Activated CD4-positive, alpha-beta T cell treated with anti-CD3 and anti-CD28 coated beads, Interleukin-2, amount 10 ng/mL, durations not matched to agents 24 days and 14 days (primary cell): Measurements from ENCODE around the gene NDUFAF5. TPM values are rescaled to one million over a fixed set of nuclear protein-coding genes. Genes with fewer than 3 reads are reported as not detected.
"Not testable (repeated sequence)": the region's sequence is repeated elsewhere in the genome, so short reads cannot be mapped to it uniquely, and the experiment has no call there.

ENCODE experiments used
- DNase-seq: peaks from one replicate; pipeline ENCODE4 v3.0.0; 2022
- H3K27ac Mint-ChIP-seq: one replicate; pipeline ENCODE4 v1.8.0; 2022; ENCODE audit warnings: mild to moderate bottlenecking, mixed read lengths
- H3K27me3 Mint-ChIP-seq: one replicate; pipeline ENCODE4 v1.8.0; 2022; ENCODE audit warnings: mixed read lengths
- H3K36me3 Mint-ChIP-seq: one replicate; pipeline ENCODE4 v1.8.0; 2022; ENCODE audit warnings: low read depth, mild to moderate bottlenecking, mixed read lengths
- H3K4me1 Mint-ChIP-seq: one replicate; pipeline ENCODE4 v1.8.0; 2021; ENCODE audit warnings: mixed read lengths
- H3K4me3 Mint-ChIP-seq: one replicate; pipeline ENCODE4 v1.8.0; 2022; ENCODE audit warnings: mild to moderate bottlenecking, moderate library complexity, mixed read lengths
- H3K9me3 Mint-ChIP-seq: one replicate; pipeline ENCODE4 v1.8.0; 2021; ENCODE audit warnings: mixed read lengths
- intact Hi-C: fragments of 100-400 bp; cut with micrococcal nuclease; formaldehyde crosslinking; loops from one replicate; pipeline ENCODE4 v1.15.1; 2023
- total RNA-seq: library from RNA; stranded (reverse); gene quantifications from 2 replicates; pipeline ENCODE4 v1.2.3, GENCODE V29; 2022

Gene NDUFAF5
- total RNA-seq, 1 donor from 2014 or later: 32.8 TPM

- DNase-seq, H3K4me3 Mint-ChIP-seq, H3K9me3 Mint-ChIP-seq, intact Hi-C loops, H3K27ac Mint-ChIP-seq, H3K4me1 Mint-ChIP-seq, H3K27me3 Mint-ChIP-seq: not testable (repeated sequence)
- H3K36me3 Mint-ChIP-seq: peaks cover 41% of the 10 kb centered on the region
Observed at GRCh38 chr20:13760451-13760946, 24.3 kb upstream of the NDUFAF5 start.

GRCh38 chr20:13765299-13765698 lies 19.5 kb upstream of the NDUFAF5 start:
- intact Hi-C loops: no loop called here
- Mint-ChIP-seq H3K4me3 (no peak overlapping the region), H3K4me1 (peaks cover 5% of the 10 kb centered on the region), H3K27ac (no peak overlapping the region), H3K27me3 (no peaks in the 10 kb centered on the region), H3K9me3 (peaks cover 11% of the 10 kb centered on the region), H3K36me3 (peaks cover 54% of the 10 kb centered on the region)
- DNase-seq: no peak

GRCh38 chr20:13765868-13766416 lies 18.9 kb upstream of the NDUFAF5 start:
- Mint-ChIP-seq H3K27ac (no peak overlapping the region), H3K9me3 (peaks cover 11% of the 10 kb centered on the region), H3K36me3 (peaks cover 56% of the 10 kb centered on the region), H3K27me3 (no peaks in the 10 kb centered on the region), H3K4me3 (no peak overlapping the region), H3K4me1 (peaks cover 5% of the 10 kb centered on the region)
- no peak for DNase-seq
- intact Hi-C loops: no loop called here

GRCh38 chr20:13770141-13770540 lies 14.7 kb upstream of the NDUFAF5 start:
- H3K4me3 Mint-ChIP-seq: no peak overlapping the region
- peaks cover 59% of the 10 kb centered on the region for H3K36me3 Mint-ChIP-seq
- intact Hi-C loops: loop anchor here (5.0 kb wide), 1 partner anchor 648 kb away; no protein-coding TSS in a partner anchor
- H3K27ac Mint-ChIP-seq: no peak overlapping the region
- DNase-seq: no peak
- peaks cover 11% of the 10 kb centered on the region for H3K9me3 Mint-ChIP-seq
- no peaks in the 10 kb centered on the region for H3K27me3 Mint-ChIP-seq
- H3K4me1 Mint-ChIP-seq: peaks cover 5% of the 10 kb centered on the region

- Mint-ChIP-seq H3K4me3 (no peak overlapping the region), H3K4me1 (peaks cover 8% of the 10 kb centered on the region), H3K9me3 (no peaks in the 10 kb centered on the region), H3K36me3 (peaks cover 53% of the 10 kb centered on the region), H3K27me3 (no peaks in the 10 kb centered on the region), H3K27ac (no peak overlapping the region)
- intact Hi-C loops: loop anchor here (5.0 kb wide), 1 partner anchor 650 kb away; no protein-coding TSS in a partner anchor
- DNase-seq: no peak
Observed at GRCh38 chr20:13771853-13772453, 12.9 kb upstream of the NDUFAF5 start.

GRCh38 chr20:13772529-13772928 lies 12.3 kb upstream of the NDUFAF5 start:
- intact Hi-C loops: loop anchor here (5.0 kb wide), 1 partner anchor 650 kb away; no protein-coding TSS in a partner anchor
- no peak overlapping the region for H3K27ac Mint-ChIP-seq
- H3K36me3 Mint-ChIP-seq: peaks cover 51% of the 10 kb centered on the region

GRCh38 chr20:13775867-13776266 lies 9.0 kb upstream of the NDUFAF5 start:
- no peak overlapping the region for H3K27ac Mint-ChIP-seq
- peak; percentile 26 for DNase-seq
- peaks cover 30% of the 10 kb centered on the region for H3K4me1 Mint-ChIP-seq
- H3K36me3 Mint-ChIP-seq: peaks cover 52% of the 10 kb centered on the region
- no peaks in the 10 kb centered on the region for H3K9me3 Mint-ChIP-seq
- H3K27me3 Mint-ChIP-seq: no peaks in the 10 kb centered on the region
- intact Hi-C loops: no loop called here
- H3K4me3 Mint-ChIP-seq: no peak overlapping the region

More at GRCh38 chr20:13772529-13772928, 12.3 kb upstream of the NDUFAF5 start:
- Mint-ChIP-seq H3K4me3 (no peak overlapping the region), H3K9me3 (no peaks in the 10 kb centered on the region), H3K4me1 (peaks cover 14% of the 10 kb centered on the region), H3K27me3 (no peaks in the 10 kb centered on the region)
- peak; percentile 18 for DNase-seq

GRCh38 chr20:13777171-13777601 lies 7.6 kb upstream of the NDUFAF5 start:
- Mint-ChIP-seq H3K36me3 (peaks cover 55% of the 10 kb centered on the region), H3K4me1 (peaks cover 31% of the 10 kb centered on the region), H3K4me3 (peak overlapping the region; percentile 0), H3K27me3 (no peaks in the 10 kb centered on the region), H3K9me3 (no peaks in the 10 kb centered on the region), H3K27ac (peak overlapping the region; percentile 68)
- intact Hi-C loops: no loop called here
- DNase-seq: no peak

GRCh38 chr20:13778827-13779226 lies 6.0 kb upstream of the NDUFAF5 start:
- H3K4me1 Mint-ChIP-seq: peaks cover 38% of the 10 kb centered on the region
- no peak overlapping the region for H3K27ac Mint-ChIP-seq
- no peaks in the 10 kb centered on the region for H3K9me3 Mint-ChIP-seq
- peaks cover 52% of the 10 kb centered on the region for H3K36me3 Mint-ChIP-seq
- no peak overlapping the region for H3K4me3 Mint-ChIP-seq
- H3K27me3 Mint-ChIP-seq: no peaks in the 10 kb centered on the region
- DNase-seq: no peak
- intact Hi-C loops: no loop called here

- Mint-ChIP-seq H3K4me1 (peaks cover 39% of the 10 kb centered on the region), H3K4me3 (peak overlapping the region; percentile 92), H3K27me3 (no peaks in the 10 kb centered on the region), H3K9me3 (no peaks in the 10 kb centered on the region), H3K36me3 (peaks cover 43% of the 10 kb centered on the region), H3K27ac (no peak overlapping the region)
- no peak for DNase-seq
- intact Hi-C loops: loop anchor here (5.0 to 10.0 kb wide), 2 partner anchors 559 to 856 kb away; partner anchors contain the start of gene ISM1
Observed at GRCh38 chr20:13783528-13783927, 1.3 kb upstream of the NDUFAF5 start.

- peak overlapping the region; percentile 93 for H3K27ac Mint-ChIP-seq
- H3K27me3 Mint-ChIP-seq: no peaks in the 10 kb centered on the region
- H3K9me3 Mint-ChIP-seq: no peaks in the 10 kb centered on the region
- H3K36me3 Mint-ChIP-seq: peaks cover 42% of the 10 kb centered on the region
- H3K4me1 Mint-ChIP-seq: peaks cover 37% of the 10 kb centered on the region
- intact Hi-C loops: loop anchor here (5.0 to 10.0 kb wide), 2 partner anchors 560 to 857 kb away; partner anchors contain the start of gene ISM1
- no peak for DNase-seq
- H3K4me3 Mint-ChIP-seq: peak overlapping the region; percentile 92
Observed at GRCh38 chr20:13784271-13784892, 446 bp upstream of the NDUFAF5 start.

GRCh38 chr20:13786143-13786828 lies 1.5 kb downstream of the NDUFAF5 start:
- Mint-ChIP-seq H3K4me3 (peak overlapping the region; percentile 92), H3K27ac (peak overlapping the region; percentile 78), H3K27me3 (no peaks in the 10 kb centered on the region), H3K36me3 (peaks cover 48% of the 10 kb centered on the region), H3K4me1 (peaks cover 26% of the 10 kb centered on the region), H3K9me3 (no peaks in the 10 kb centered on the region)
- intact Hi-C loops: loop anchor here (10.0 kb wide), 1 partner anchor 561 kb away; the partner anchor contains the start of gene ISM1
- DNase-seq: no peak

GRCh38 chr20:13788167-13788834 lies 3.5 kb downstream of the NDUFAF5 start:
- H3K27ac Mint-ChIP-seq: no peak overlapping the region
- H3K4me3 Mint-ChIP-seq: no peak overlapping the region
- no peaks in the 10 kb centered on the region for H3K27me3 Mint-ChIP-seq
- H3K36me3 Mint-ChIP-seq: peaks cover 41% of the 10 kb centered on the region
- peak; percentile 78 for DNase-seq
- H3K4me1 Mint-ChIP-seq: peaks cover 20% of the 10 kb centered on the region
- H3K9me3 Mint-ChIP-seq: no peaks in the 10 kb centered on the region
- intact Hi-C loops: loop anchor here (10.0 kb wide), 1 partner anchor 564 kb away; the partner anchor contains the start of gene ISM1
